ENCODE results near the gene HIC2. TPM values are rescaled to one million over a fixed set of nuclear protein-coding genes. Genes with fewer than 3 reads are reported as not detected.

HIC2 gene
- total RNA-seq, 1 experiment from 2014 or later = 6.7 TPM

GRCh38 chr22:21450858-21451353 is 33.7 kb downstream of the HIC2 start:
- POLR2A ChIA-PET = no interaction called here
- ATAC-seq = no peak
- H3K9ac ChIP-seq (ENCODE audit: low read length) = no peak overlapping the region
- H3K27ac ChIP-seq (ENCODE audit: low read depth, low read length) = no peak overlapping the region
- no peaks in the 10 kb centered on the region for H3K9me2 ChIP-seq (ENCODE audit: insufficient read depth)
- TF ChIP-seq CTCF (IDR thresholded peaks at IDR 0.05 in 2 of 3, conservative IDR thresholded peaks at IDR 0.05 in 1 of 3; ENCODE audit: borderline replicate concordance in 1 of 3, insufficient read depth in 1 of 3, low read depth in 2 of 3, low read length in 2 of 3) (no peak), REST (IDR thresholded peaks at IDR 0.05; ENCODE audit: low read depth) (no peak), SRF (IDR thresholded peaks at IDR 0.05; ENCODE audit: low read depth) (no peak), EZH2phosphoT487 (IDR thresholded peaks at IDR 0.05; ENCODE audit: borderline replicate concordance) (no peak), CEBPB (IDR thresholded peaks at IDR 0.05; ENCODE audit: low read depth) (no peak)
- H2AFZ ChIP-seq (ENCODE audit: low read depth, low read length, poor library complexity, severe bottlenecking) = no peak overlapping the region
- no peaks in the 10 kb centered on the region for H4K20me1 ChIP-seq (ENCODE audit: insufficient read depth)
- H3K4me1 ChIP-seq (ENCODE audit: control insufficient read depth in 1 of 2, insufficient read depth in 2 of 2, low read length in 2 of 2) = no peaks in the 10 kb centered on the region
- H3K79me2 ChIP-seq (ENCODE audit: insufficient read depth, low read length) = no peaks in the 10 kb centered on the region; the same call in 1 of the 2 replicates
- CTCF ChIA-PET = no interaction called here
- H3K4me2 ChIP-seq (ENCODE audit: low read length) = no peak overlapping the region
- no peaks in the 10 kb centered on the region for H3K27me3 ChIP-seq (ENCODE audit: insufficient read depth, low read length)
- H3K9me3 ChIP-seq (ENCODE audit: control insufficient read depth in 1 of 2, insufficient read depth in 1 of 2, low read depth in 1 of 2, low read length in 2 of 2) = no peaks in the 10 kb centered on the region
- intact Hi-C loops (cut with micrococcal nuclease) = no loop called here
- RAD21 ChIA-PET (ENCODE audit: low non-redundant PET in 1 of 2, low total read pairs in 2 of 2, uncharacterized antibody in 2 of 2, unreplicated experiment in 2 of 2) = no interaction called here
- no peak overlapping the region for H3K4me3 ChIP-seq (replicated peaks in 1 of 2; ENCODE audit: low read depth in 1 of 2, low read length in 2 of 2)
- H3K36me3 ChIP-seq (ENCODE audit: control insufficient read depth in 1 of 2, insufficient read depth in 2 of 2, low read length in 2 of 2) = peaks cover 0 to 7% of the 10 kb centered on the region in 2 experiments; a peak in 1 of 4 replicates
- BruUV-seq (replicated peaks) = no TSS peak
- DNase-seq (ENCODE audit: low read depth, low spot score) = no peak

Measured in HCT116 (cell line).